Stomach (tissue), 9 donors: ENCODE data around the gene PBX3. TPM values are rescaled to one million over a fixed set of nuclear protein-coding genes. Genes with fewer than 3 reads are reported as not detected.

Source experiments
- DNase-seq, 2 donors: peaks; one replicate each; pipeline versions ENCODE4 v3.0.0 to v3.0.0-alpha.2; 2013 to 2019
- H3K27ac ChIP-seq, 5 donors: fragments of 200-600 bp in 4 of 5; sonication (generic) in 4 of 5; one replicate each; pipeline ENCODE4 v1.5.1; 2013 to 2019; ENCODE audit warnings: mild to moderate bottlenecking in 1 of 5, moderate library complexity in 1 of 5
- H3K27me3 ChIP-seq, 3 donors: fragments of 200-600 bp; sonication (generic); one replicate each; pipeline ENCODE4 v1.5.1; 2017 to 2019; ENCODE audit warnings: mixed run types in 1 of 3
- H3K36me3 ChIP-seq, 4 donors: fragments of 200-600 bp; sonication (generic); 1 replicate in 3 of 4; 2 replicates in 1 of 4; pipeline ENCODE4 v1.5.1; 2016 to 2019
- H3K4me1 ChIP-seq, 4 donors: fragments of 200-600 bp; sonication (generic); one replicate each; pipeline ENCODE4 v1.5.1; 2016 to 2019
- H3K4me3 ChIP-seq, 4 donors: fragments of 200-600 bp; sonication (generic) in 3 of 4; one replicate each; pipeline ENCODE4 v1.5.1; 2016 to 2019; ENCODE audit warnings: mild to moderate bottlenecking in 1 of 4
- H3K9me3 ChIP-seq, 4 donors: fragments of 200-600 bp; sonication (generic); one replicate each; pipeline ENCODE4 v1.5.1; 2016 to 2019
- CTCF ChIP-seq, 7 experiments: fragments of 450-650 bp in 4 of 7; fragments of 200-600 bp in 3 of 7; sonication (generic) in 3 of 7; IDR thresholded peaks; one replicate each; pipeline ENCODE4 v1.5.1; 2016 to 2019; ENCODE audit warnings: antibody characterized with exemption in 7 of 7, control low read depth in 2 of 7, mild to moderate bottlenecking in 1 of 7
- EP300 ChIP-seq: sonication (generic); formaldehyde crosslinking; IDR thresholded peaks from one replicate; pipeline ENCODE4 v1.6.1; 2017; ENCODE audit warnings: antibody characterized with exemption
- POLR2A ChIP-seq, 4 donors: fragments of 450-650 bp; IDR thresholded peaks; one replicate each; pipeline ENCODE4 v1.6.1; 2016; ENCODE audit warnings: antibody characterized with exemption in 4 of 4, control low read depth in 2 of 4, mild to moderate bottlenecking in 1 of 4, moderate library complexity in 1 of 4
- POLR2AphosphoS5 ChIP-seq, 3 donors: sonication (generic); formaldehyde crosslinking; IDR thresholded peaks; one replicate each; pipeline ENCODE4 v1.6.1; 2016; ENCODE audit warnings: antibody characterized with exemption in 3 of 3
- WGBS, 5 donors: extraction: QIAGEN DNeasy Blood & Tissue Kit in 3 of 5; methylation state at CpG; one replicate each; pipeline versions ENCODE4 v1.1.5 to v1.1.7; 2013 to 2018; 5-methylcytosine and 5-hydroxymethylcytosine counted together
- intact Hi-C: fragments of 100-400 bp; cut with DNase I; formaldehyde crosslinking; loops from one replicate; pipeline ENCODE4 v1.15.1; 2023; ENCODE audit warnings: low total_unique reads
- polyA plus RNA-seq, 3 donors: library from polyadenylated mRNA; stranded (reverse); fragments of 200-250 nt; gene quantifications; one replicate each; pipeline ENCODE4 v1.2.3, GENCODE V29; 2013
- total RNA-seq, 5 donors: library from RNA; depleted of rRNA; stranded (reverse); fragments of >200 nt; gene quantifications; one replicate each; pipeline versions ENCODE4 v1.1.0 to v1.2.3, GENCODE V29; 2014 to 2016
- donor health status: healthy with polysubstance abuse.
- donor health status: Bipolar disorder and iron deficiency.
- donor health status: healthy.

Gene PBX3
- total and polyA plus RNA-seq, 8 donors, result 9.3 to 59.1 (median 16.2) TPM

- H3K27me3 ChIP-seq, result no peaks in the 10 kb centered on the region
- 84 to 93% (median 90%) methylated on average over 3 of the region's 3 CpGs for WGBS, 5 donors
- intact Hi-C loops, result no loop called here
- H3K9me3 ChIP-seq, result no peaks in the 10 kb centered on the region
- H3K4me1 ChIP-seq, result peaks cover 0 to 19% (median 14%) of the 10 kb centered on the region in 4 donors
- no peak for DNase-seq
- no peak overlapping the region for H3K4me3 ChIP-seq
- no peak overlapping the region for H3K27ac ChIP-seq
- TF ChIP-seq EP300 (no peak), POLR2AphosphoS5 (IDR thresholded peaks at IDR 0.05) (no peak), CTCF (IDR thresholded peaks at IDR 0.05) (no peak), POLR2A (IDR thresholded peaks at IDR 0.05) (no peak)
- H3K36me3 ChIP-seq, result no peaks in the 10 kb centered on the region
These were observed 4.5 kb upstream of the PBX3 start for GRCh38 chr9:125742657-125743056.

GRCh38 chr9:125743682-125744428 is 3.3 kb upstream of the PBX3 start:
- intact Hi-C loops, result no loop called here
- WGBS, 5 donors, result 66 to 74% (median 71%) methylated on average over 5 of the region's 5 CpGs
- Histone ChIP-seq H3K36me3 (no peaks in the 10 kb centered on the region), H3K27ac (no peak overlapping the region), H3K9me3 (no peaks in the 10 kb centered on the region), H3K27me3 (no peaks in the 10 kb centered on the region), H3K4me1 (peaks cover 0 to 22% (median 17%) of the 10 kb centered on the region in 4 donors), H3K4me3 (no peak overlapping the region)
- no peak for DNase-seq
- TF ChIP-seq CTCF (IDR thresholded peaks at IDR 0.05) (no peak), POLR2A (IDR thresholded peaks at IDR 0.05) (no peak), EP300 (no peak), POLR2AphosphoS5 (IDR thresholded peaks at IDR 0.05) (no peak)

DNA sequence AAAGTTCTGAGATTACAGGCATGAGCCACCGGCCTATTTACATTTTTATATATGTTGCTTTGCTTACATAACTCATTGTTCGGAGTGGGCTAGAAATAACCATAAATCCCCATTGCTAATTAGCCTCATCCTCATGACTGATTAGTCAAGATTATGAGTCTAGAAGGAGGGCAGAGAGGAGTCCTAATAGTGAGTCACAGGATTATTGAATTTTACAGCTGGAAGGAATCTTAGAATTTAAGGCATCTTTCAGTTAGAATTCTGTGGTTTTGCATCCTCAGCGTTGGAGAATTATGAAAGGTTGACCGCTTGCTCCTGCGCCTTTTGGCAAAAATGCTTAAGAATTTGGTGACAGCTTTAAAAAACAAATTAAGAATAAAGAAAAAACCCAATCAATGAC is 2.6 kb upstream of the PBX3 start:
- Histone ChIP-seq H3K27me3 (no peaks in the 10 kb centered on the region), H3K27ac (peak overlapping the region in 1 of 5 donors; percentile 93), H3K4me3 (no peak overlapping the region), H3K36me3 (no peaks in the 10 kb centered on the region), H3K4me1 (peaks cover 0 to 27% (median 23%) of the 10 kb centered on the region in 4 donors), H3K9me3 (no peaks in the 10 kb centered on the region)
- WGBS, 5 donors, result 75 to 84% (median 81%) methylated on average over 5 of the region's 5 CpGs
- TF ChIP-seq CTCF (IDR thresholded peaks at IDR 0.05), result no peak
- TF ChIP-seq EP300, result no peak
- no peak for TF ChIP-seq POLR2A (IDR thresholded peaks at IDR 0.05)
- intact Hi-C loops, result no loop called here
- DNase-seq, result no peak

DNA sequence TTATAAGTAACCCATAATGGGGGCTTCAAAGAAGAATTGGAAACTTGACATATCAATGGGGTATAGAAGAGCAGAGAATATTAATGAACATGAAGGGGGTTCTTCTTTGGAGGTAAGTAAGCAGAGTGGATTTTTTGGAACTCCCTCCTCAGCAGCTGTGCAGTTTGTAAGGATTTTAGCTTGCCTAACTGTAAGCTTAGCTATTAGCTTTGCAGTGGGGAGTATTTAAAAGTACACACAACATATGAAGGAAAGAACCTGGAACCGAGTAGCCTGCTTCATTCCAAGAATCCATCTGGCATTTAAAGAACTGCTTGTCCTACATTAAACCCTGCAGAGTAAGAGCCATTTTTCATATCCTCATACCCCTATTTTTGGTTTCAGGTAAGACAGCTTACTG is 2.2 kb upstream of the PBX3 start:
- DNase-seq, result peak in 1 of 2 donors; percentile 59
- no peak for TF ChIP-seq EP300
- no peak for TF ChIP-seq POLR2A (IDR thresholded peaks at IDR 0.05)
- TF ChIP-seq CTCF (IDR thresholded peaks at IDR 0.05), result no peak
- no peak for TF ChIP-seq POLR2AphosphoS5 (IDR thresholded peaks at IDR 0.05)
- no peaks in the 10 kb centered on the region for H3K36me3 ChIP-seq
- peak overlapping the region in 2 of 4 donors; percentile 65 to 72 for H3K4me3 ChIP-seq
- H3K27me3 ChIP-seq, result no peaks in the 10 kb centered on the region
- H3K4me1 ChIP-seq, result peaks cover 3 to 31% (median 27%) of the 10 kb centered on the region in 4 donors
- intact Hi-C loops, result no loop called here
- 18 to 43% (median 24%) methylated on average over 1 of the region's 1 CpG for WGBS, 5 donors
- peak overlapping the region in 2 of 5 donors; percentile 93 for H3K27ac ChIP-seq
- no peaks in the 10 kb centered on the region for H3K9me3 ChIP-seq
